Measurements from ENCODE around the gene TYW5.
"Not testable (repeated sequence)": the region's sequence is repeated elsewhere in the genome, so short reads cannot be mapped to it uniquely, and the experiment has no call there.

TYW5 gene

GRCh38 chr2:199922856-199923255 lies 32.4 kb downstream of the TYW5 start:
- FAIRE-seq (no peak), DNase-seq (ENCODE audit: low spot score) (no peak)

GRCh38 chr2:199916980-199917379 lies 38.3 kb downstream of the TYW5 start:
- FAIRE-seq (no peak), DNase-seq (ENCODE audit: low spot score) (no peak)

- no peak for DNase-seq (ENCODE audit: low spot score)
- no peak for FAIRE-seq
Measured at GRCh38 chr2:199914372-199914958, 40.8 kb downstream of the TYW5 start.

- DNase-seq (ENCODE audit: low spot score); FAIRE-seq: not testable (repeated sequence)
Measured at GRCh38 chr2:199912553-199913114, 42.7 kb downstream of the TYW5 start.

- FAIRE-seq (no peak), DNase-seq (ENCODE audit: low spot score) (no peak)
Measured at GRCh38 chr2:199911877-199912161, 43.5 kb downstream of the TYW5 start.

- DNase-seq (ENCODE audit: low spot score) (peak; percentile 97), FAIRE-seq (peak; percentile 86)
Measured at GRCh38 chr2:199911052-199911876, 44.0 kb downstream of the TYW5 start, which contains the start of gene C2orf69. C2orf69 (plus strand) TSS chr2:199911293; CDS start chr2:199911439, 146 bp downstream.

GRCh38 chr2:199910338-199911051 lies 44.8 kb downstream of the TYW5 start:
- DNase-seq (ENCODE audit: low spot score) (no peak), FAIRE-seq (no peak)

GRCh38 chr2:199907008-199907714 lies 48.1 kb downstream of the TYW5 start:
- DNase-seq (ENCODE audit: low spot score) (no peak), FAIRE-seq (no peak)

GRCh38 chr2:199903111-199903510 lies 52.2 kb downstream of the TYW5 start:
- FAIRE-seq = no peak
- no peak for DNase-seq (ENCODE audit: low spot score)

GRCh38 chr2:199902486-199903110 lies 52.7 kb downstream of the TYW5 start:
- DNase-seq (ENCODE audit: low spot score) (no peak), FAIRE-seq (no peak)

GRCh38 chr2:199901942-199902341 lies 53.3 kb downstream of the TYW5 start:
- FAIRE-seq = no peak
- DNase-seq (ENCODE audit: low spot score) = no peak

- DNase-seq (ENCODE audit: low spot score) = no peak
- no peak for FAIRE-seq
Measured at GRCh38 chr2:199896617-199897016, 58.7 kb downstream of the TYW5 start.

- FAIRE-seq (no peak), DNase-seq (ENCODE audit: low spot score) (no peak)
Measured at GRCh38 chr2:199895406-199895805, 59.9 kb downstream of the TYW5 start.

- FAIRE-seq (no peak), DNase-seq (ENCODE audit: low spot score) (no peak)
Measured at GRCh38 chr2:199883474-199884212, 71.6 kb downstream of the TYW5 start.

GRCh38 chr2:199882667-199883066 lies 72.6 kb downstream of the TYW5 start:
- DNase-seq (ENCODE audit: low spot score) = no peak

More at GRCh38 chr2:199882667-199883066, 72.6 kb downstream of the TYW5 start:
- FAIRE-seq = no peak
